GDM1 (cell line): ENCODE results near the gene MYH13.

Experiments used
- DNase-seq: peaks from one replicate; lab custom pipeline; 2025; lab: John Stamatoyannopoulos, UW

Gene MYH13

DNA sequence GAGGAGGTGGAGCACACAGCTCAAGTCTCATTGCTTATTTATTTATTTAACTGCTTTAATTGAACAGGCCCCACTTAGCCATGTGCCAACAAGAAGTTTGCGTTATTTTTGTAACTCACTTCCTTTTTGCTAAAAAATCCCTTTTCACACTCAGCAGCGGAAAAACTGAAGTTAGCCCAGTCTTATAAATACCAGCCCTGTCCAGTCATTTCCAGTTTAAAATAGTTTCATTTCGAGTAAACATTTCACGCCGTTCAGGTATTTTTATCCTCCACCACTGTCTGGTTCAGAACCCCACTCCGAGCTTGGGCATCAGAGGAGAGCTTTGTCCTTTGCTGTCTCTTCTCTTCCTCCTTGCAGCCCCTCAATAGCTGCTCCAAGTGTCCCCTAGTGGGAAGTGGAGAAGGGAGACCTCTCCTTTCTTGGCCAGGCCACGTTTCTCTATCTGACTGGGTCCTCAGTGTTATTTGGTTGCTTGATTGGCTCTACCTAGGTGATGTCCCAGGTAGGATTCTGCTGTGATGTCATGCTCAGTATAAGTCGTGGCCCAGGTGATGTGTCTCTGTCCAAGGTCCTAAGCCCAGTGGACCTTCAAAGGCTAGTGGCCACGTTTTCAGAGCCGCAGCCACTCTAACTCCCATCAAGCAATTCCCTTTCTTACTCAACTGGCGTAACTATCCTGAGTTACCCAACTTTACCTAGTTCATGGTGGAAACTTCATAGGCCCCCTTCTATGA lies 121.4 kb downstream of the MYH13 start:
- DNase-seq: no peak
